HepG2 (cell line): ENCODE data around the gene PYCR2. TPM values are rescaled to one million over a fixed set of nuclear protein-coding genes. Genes with fewer than 3 reads are reported as not detected.

ENCODE experiments used
- ATF7 ChIP-seq, 2 experiments: fragments of 450-650 bp in 1 of 2; sonication (generic) in 1 of 2; formaldehyde crosslinking in 1 of 2; IDR thresholded peaks; 2 replicates each; pipeline versions ENCODE4 v1.4.0 to v1.6.1; 2016 to 2020; ENCODE audit warnings: antibody characterized with exemption in 1 of 2, mild to moderate bottlenecking in 1 of 2, missing genetic modification reagents in 1 of 2
- CHCHD3 ChIP-seq: sonication (generic); formaldehyde crosslinking; IDR thresholded peaks from 2 replicates; pipeline ENCODE4 v1.8.0; 2022; ENCODE audit warnings: mild to moderate bottlenecking, missing genetic modification reagents, moderate library complexity
- HNF4A ChIP-seq: sonication (generic); formaldehyde crosslinking; IDR thresholded peaks from 2 replicates; pipeline ENCODE4 v1.4.0; 2020; ENCODE audit warnings: missing genetic modification reagents
- KMT2B ChIP-seq: IDR thresholded peaks from 2 replicates; pipeline ENCODE4 v1.6.1; 2016; ENCODE audit warnings: missing genetic modification reagents, missing compliant biosample characterization
- NR2F2 ChIP-seq: IDR thresholded peaks from 2 replicates; pipeline ENCODE4 v1.6.1; 2012; ENCODE audit warnings: low read depth, inconsistent platforms, borderline replicate concordance
- POLR2A ChIP-seq, 2 experiments: IDR thresholded peaks; 2 replicates each; pipeline ENCODE4 v1.6.1; 2011; ENCODE audit warnings: low read depth in 2 of 2, low read length in 2 of 2, mild to moderate bottlenecking in 1 of 2, moderate library complexity in 1 of 2; ENCODE audit not compliant: insufficient read depth in 1 of 2
- SP1 ChIP-seq, 2 experiments: fragments of 450-650 bp in 1 of 2; sonication (generic) in 1 of 2; formaldehyde crosslinking in 1 of 2; IDR thresholded peaks; 2 replicates each; pipeline versions ENCODE4 v1.4.0 to v1.6.1; 2016 to 2020; ENCODE audit warnings: missing genetic modification reagents in 1 of 2
- THAP11 ChIP-seq: IDR thresholded peaks from 2 replicates; pipeline ENCODE4 v1.6.1; 2016; ENCODE audit warnings: missing biosample characterization, missing genetic modification reagents
- U2AF2 ChIP-seq: fragments of 200-400 bp; formaldehyde crosslinking; IDR thresholded peaks from 2 replicates; pipeline ENCODE4 v1.6.1; 2017; ENCODE audit warnings: low read depth, mild to moderate bottlenecking, low read length
- WIZ ChIP-seq: sonication (generic); formaldehyde crosslinking; IDR thresholded peaks from 2 replicates; pipeline ENCODE4 v1.5.1; 2020; ENCODE audit warnings: mild to moderate bottlenecking, missing genetic modification reagents
- ZNF20 ChIP-seq: sonication (generic); formaldehyde crosslinking; IDR thresholded peaks from 2 replicates; pipeline ENCODE4 v1.4.0; 2020; ENCODE audit warnings: mild to moderate bottlenecking, moderate library complexity, missing genetic modification reagents
- ZNF224 ChIP-seq: sonication (generic); formaldehyde crosslinking; IDR thresholded peaks from 2 replicates; pipeline ENCODE4 v1.5.0; 2020; ENCODE audit warnings: mild to moderate bottlenecking, missing genetic modification reagents
- ZNF3 ChIP-seq: IDR thresholded peaks from 2 replicates; pipeline ENCODE4 v1.7.0; 2017; ENCODE audit warnings: inconsistent platforms
- ZNF496 ChIP-seq: sonication (generic); formaldehyde crosslinking; IDR thresholded peaks from 2 replicates; pipeline ENCODE4 v1.8.1; 2023; ENCODE audit warnings: mild to moderate bottlenecking, moderate library complexity, missing genetic modification reagents; ENCODE audit not compliant: insufficient replicate concordance
- ZNF646 ChIP-seq: sonication (generic); formaldehyde crosslinking; IDR thresholded peaks from 2 replicates; pipeline ENCODE4 v1.9.0; 2021; ENCODE audit warnings: mild to moderate bottlenecking, missing genetic modification reagents
- ZNF749 ChIP-seq: sonication (generic); formaldehyde crosslinking; IDR thresholded peaks from 2 replicates; pipeline ENCODE4 v1.8.0; 2022; ENCODE audit warnings: mild to moderate bottlenecking, missing genetic modification reagents, moderate library complexity, borderline replicate concordance
- polyA plus RNA-seq, 8 experiments: library from polyadenylated mRNA; depleted of rRNA in 3 of 8; stranded (reverse) in 7 of 8; unstranded in 1 of 8; fragments of >200 nt; fragmentation: Illumina TruSeq in 4 of 8; extraction: Trizol in 4 of 8; gene quantifications; 2 replicates each; pipeline versions ENCODE4 v1.2.1 to v1.2.3, GENCODE V29; 2011 to 2016; ENCODE audit warnings: low read depth in 4 of 8, missing spikeins in 1 of 8, mixed read lengths in 1 of 8; ENCODE audit not compliant: insufficient read depth in 1 of 8
- total RNA-seq, 5 experiments: library from RNA; depleted of rRNA; stranded (reverse); fragments of >200 nt; fragmentation: Illumina TruSeq; extraction: Trizol; gene quantifications; 2 replicates each; pipeline ENCODE4 v1.2.3, GENCODE V29; 2016; ENCODE audit warnings: low read depth in 1 of 5

Gene PYCR2
- total and polyA plus RNA-seq, 2 of the 13 experiments (the other 11 are each of a cell fraction or from before 2014, with no cell fraction given), result 47.2 to 47.8 TPM

DNA sequence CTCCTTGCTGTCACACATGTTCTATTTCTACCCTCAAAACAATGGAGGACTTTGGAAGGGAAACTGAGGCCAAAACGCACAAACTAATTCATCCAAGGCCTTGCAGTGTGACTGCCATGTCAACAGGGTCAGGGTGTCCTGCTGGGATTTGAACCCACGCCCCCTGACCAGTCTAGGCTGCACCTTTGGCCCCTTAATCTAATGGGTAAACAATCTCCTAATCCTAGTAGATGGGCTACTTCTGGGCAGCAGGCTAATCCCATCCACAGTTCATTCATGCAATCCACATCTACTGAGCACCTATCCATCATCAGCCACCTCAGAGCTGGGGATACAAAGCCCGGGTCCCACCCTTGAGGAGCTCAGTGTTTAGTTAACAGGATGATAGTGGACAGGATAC, 34.0 kb upstream of the PYCR2 start (continued):
- no peak for TF ChIP-seq ZNF646
- TF ChIP-seq ZNF3 (CRISPR knock-in tag), result no peak
- TF ChIP-seq NR2F2, result no peak
- TF ChIP-seq CHCHD3 (CRISPR knock-in tag), result no peak
- TF ChIP-seq ZNF749 (CRISPR knock-in tag), result no peak
- no peak for TF ChIP-seq KMT2B (CRISPR knock-in tag)
- no peak for TF ChIP-seq WIZ (CRISPR knock-in tag)
- no peak for TF ChIP-seq SP1 (IDR thresholded peaks at IDR 0.05)
- TF ChIP-seq SP1 (CRISPR knock-in tag; IDR thresholded peaks at IDR 0.05), result no peak
- no peak for TF ChIP-seq ATF7 (IDR thresholded peaks at IDR 0.05)
- no peak for TF ChIP-seq ATF7 (CRISPR knock-in tag; IDR thresholded peaks at IDR 0.05)
- TF ChIP-seq ZNF20 (CRISPR knock-in tag), result no peak
- TF ChIP-seq ZNF496, result no peak
- TF ChIP-seq THAP11 (CRISPR knock-in tag), result no peak
- TF ChIP-seq ZNF224 (CRISPR knock-in tag), result no peak
- TF ChIP-seq U2AF2, result no peak
- peak; percentile 52; the same call in 1 of the 2 replicates for TF ChIP-seq HNF4A
- TF ChIP-seq POLR2A (IDR thresholded peaks at IDR 0.05; ENCODE audit: insufficient read depth in 1 of 2, low read depth in 2 of 2, low read length in 2 of 2), result no peak
